Astrocyte of the spinal cord (primary cell): Measurements from ENCODE around the gene VSTM2L.

Experiments
- DNase-seq: peaks from one replicate; pipeline ENCODE4 v3.0.0; 2011; ENCODE audit warnings: low read depth, low spot score
- H3K4me3 ChIP-seq: 2 replicates; pipeline ENCODE4 v1.5.1; 2011; ENCODE audit warnings: low read depth, mild to moderate bottlenecking, low read length, moderate library complexity
- CTCF ChIP-seq: IDR thresholded peaks from 2 replicates; pipeline ENCODE4 v1.5.1; 2012; ENCODE audit warnings: low read depth, mild to moderate bottlenecking, low read length, inconsistent platforms
- in situ Hi-C: cut with HindIII; loops from 2 replicates; pipeline ENCODE4 v1.10.0; 2017; ENCODE audit warnings: low sequenced_read_pairs

VSTM2L gene

DNA sequence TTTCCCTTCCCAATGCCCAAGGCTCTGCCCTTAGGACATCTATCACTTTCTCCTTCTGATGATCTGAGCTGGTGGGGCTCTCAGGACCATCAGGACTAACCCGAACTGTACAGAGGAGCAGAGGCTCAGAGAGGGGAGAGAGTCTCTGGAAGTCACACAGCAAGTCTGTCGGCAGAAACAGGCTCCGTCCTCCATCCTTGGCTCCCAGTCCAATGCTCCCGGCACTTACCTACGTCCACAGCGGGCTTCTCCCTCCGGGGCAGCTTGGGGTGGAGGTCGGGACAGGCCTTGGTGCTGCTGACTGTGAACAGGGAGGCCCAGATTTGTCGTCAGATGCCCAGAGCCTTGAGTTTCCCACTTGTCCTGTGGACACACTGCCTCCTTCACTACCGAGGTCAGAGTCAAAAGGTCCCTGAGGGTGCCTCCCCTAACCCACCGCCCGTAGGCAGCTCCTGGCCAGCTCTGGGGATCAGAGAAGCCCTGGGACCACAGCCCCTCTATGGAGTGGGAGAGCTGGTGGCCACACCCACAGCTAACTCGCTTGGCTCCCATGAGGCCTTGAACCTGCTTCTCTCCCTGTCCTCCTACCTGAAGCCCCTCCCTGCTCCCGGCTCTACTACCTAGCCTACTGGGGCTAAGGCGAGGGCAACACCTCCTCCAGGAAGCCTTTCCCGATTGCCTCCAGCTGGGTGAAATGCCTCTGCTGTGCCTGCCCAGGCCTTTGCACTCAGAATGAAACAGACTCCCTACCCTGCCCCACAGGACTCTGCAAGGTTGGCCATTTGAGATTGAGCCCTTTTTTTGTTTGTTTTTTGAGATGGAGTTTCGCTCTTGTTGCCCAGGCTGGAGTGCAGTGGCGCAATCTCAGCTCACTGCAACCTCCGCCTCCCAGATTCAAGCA lies 22.6 kb downstream of the VSTM2L start:
- in situ Hi-C loops = no loop called here
- TF ChIP-seq CTCF = no peak
- no peak for DNase-seq
- no peak overlapping the region for H3K4me3 ChIP-seq

DNA sequence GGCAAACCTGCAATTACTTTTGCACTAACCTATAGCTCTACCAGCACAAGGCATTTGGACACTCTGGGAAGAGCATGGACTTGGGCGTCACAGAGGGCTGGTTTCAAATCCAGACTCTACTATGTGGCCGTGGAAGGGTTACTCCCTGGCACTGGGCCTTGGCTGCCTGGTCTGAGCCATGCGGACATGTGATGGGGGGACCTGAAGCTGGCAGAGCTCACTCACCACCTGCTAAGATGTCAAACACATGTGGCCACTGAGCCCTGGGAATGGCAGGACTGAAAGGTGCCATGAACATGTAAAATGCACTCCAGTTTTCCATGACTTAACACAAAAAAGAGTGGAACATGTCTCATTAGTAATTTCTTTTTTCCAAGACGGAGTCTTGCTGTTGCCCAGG lies 23.7 kb downstream of the VSTM2L start:
- in situ Hi-C loops = no loop called here
- DNase-seq = no peak
- TF ChIP-seq CTCF = no peak
- H3K4me3 ChIP-seq = no peak overlapping the region

DNA sequence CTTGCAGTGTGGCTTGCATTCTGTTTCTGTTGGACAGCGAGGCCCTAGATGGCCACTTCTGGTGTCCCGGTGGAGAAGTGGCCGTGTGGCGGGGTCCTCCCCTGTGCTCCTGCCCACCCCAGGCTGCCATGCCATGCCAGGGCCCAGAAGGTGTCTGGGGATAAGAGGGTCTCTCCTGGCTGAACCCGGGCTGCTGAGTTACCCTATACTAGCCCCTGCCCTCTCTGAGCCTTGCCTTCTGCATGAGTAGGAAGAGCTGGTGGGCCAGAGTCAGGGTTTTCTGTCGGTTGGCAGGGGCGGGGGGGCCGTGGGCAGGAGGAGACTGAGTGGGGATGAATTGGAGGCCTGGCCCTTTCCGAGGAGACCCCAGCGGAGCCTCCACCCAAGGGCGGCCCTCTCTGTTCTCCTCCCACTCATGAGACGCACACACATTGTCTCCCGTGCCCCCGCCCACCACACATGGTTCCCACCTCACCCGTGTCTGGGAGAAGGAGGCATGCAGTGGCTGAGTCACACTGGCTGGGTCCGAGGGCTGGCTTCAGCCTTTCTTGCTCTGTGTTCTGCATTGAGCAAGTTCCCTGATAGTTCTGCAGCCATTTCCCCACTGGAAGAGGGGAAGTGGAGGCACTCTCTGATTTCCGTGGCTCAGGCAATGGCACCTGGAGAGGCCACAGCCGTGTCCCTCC lies 24.6 kb downstream of the VSTM2L start:
- no peak overlapping the region for H3K4me3 ChIP-seq
- DNase-seq = no peak
- TF ChIP-seq CTCF = no peak
- in situ Hi-C loops = no loop called here

DNA sequence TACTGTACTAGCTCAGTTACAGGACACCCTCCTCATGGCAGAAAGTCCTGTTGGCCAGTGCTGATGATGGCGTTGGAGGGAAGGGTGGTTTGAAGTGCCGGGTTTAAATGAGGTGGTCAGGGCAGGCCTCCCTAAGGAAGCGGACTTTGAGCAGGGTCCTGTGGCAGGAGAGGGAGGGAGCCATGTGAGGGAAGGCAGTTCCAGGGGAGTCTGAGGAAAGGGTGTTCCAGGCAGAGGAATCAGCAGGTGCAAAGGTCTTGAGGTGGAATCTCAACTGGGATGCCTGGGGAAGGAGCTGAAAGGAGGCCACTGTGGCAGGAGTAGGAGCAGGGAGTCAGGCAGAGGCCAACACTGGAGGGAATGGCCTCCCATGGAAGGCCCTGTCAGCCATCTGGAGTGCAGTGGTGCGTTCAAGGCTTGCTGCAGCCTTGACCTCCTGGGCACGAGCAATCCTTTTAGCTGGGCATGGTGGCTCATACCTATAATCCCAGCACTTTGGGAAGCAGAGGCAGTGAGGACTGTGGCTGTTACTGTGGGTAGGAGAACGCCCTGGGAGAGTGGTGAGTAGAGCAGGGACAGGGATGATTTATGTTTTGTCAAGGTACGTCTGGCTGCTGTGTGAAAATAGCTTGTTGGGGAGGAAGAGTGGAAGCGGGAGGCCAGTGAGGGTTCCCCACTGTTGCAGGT lies 26.2 kb downstream of the VSTM2L start:
- in situ Hi-C loops = no loop called here

DNA sequence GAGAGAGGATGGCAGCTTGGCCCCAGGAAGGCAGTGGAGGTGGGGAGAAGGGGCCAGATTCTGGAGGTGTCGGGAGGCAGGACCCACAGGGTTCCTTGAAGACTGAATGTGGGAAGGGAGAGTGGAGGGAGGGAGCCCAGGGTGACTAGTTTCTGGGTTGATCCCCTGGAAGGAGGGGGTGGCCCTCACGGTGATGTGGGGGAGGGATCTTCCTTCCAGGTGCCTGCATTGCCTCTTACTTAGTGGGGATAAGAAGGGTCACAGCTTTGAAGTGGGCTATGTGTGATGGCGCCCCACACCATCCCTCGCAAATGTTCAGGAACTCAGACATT lies 26.7 kb downstream of the VSTM2L start:
- no peak overlapping the region for H3K4me3 ChIP-seq
- no peak for DNase-seq
- in situ Hi-C loops = no loop called here
- TF ChIP-seq CTCF = no peak

More for the DNA sequence above, 26.2 kb downstream of the VSTM2L start:
- no peak overlapping the region for H3K4me3 ChIP-seq
- no peak for DNase-seq
- no peak for TF ChIP-seq CTCF

DNA sequence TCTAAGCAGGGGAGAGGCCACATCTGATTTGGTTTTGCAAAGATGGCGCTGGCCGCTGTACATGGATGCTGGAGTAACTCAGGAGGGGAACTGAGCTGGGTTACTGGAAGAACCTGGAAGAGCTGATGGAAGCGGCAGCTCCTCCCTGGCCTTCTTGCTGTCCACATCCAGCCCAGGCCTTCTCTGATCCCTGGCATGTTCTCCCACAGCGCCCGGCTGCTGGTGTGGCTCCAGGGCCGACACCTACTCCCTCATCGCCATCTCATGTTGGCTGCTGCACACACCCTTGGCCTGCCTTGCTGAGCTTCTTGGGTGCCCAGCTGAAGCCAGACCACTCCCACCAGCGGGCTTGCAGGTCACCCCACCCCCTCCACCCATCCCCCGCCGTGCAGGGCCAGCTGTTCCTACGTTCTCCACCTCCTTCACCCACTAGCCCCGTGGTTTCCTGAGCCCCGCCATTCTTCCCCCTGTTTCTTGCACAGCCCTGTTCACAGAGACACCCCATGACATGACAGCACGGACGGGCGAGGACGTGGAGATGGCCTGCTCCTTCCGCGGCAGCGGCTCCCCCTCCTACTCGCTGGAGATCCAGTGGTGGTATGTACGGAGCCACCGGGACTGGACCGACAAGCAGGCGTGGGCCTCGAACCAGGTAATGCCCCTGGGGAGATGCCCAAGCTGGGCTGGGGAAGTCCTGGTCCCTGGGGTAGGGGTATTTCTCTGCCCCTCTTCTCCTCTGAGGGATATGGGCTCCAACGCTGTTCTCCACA lies 28.4 kb downstream of the VSTM2L start:
- DNase-seq = no peak
- no peak overlapping the region for H3K4me3 ChIP-seq
- TF ChIP-seq CTCF = no peak
- in situ Hi-C loops = no loop called here
